ENCODE data around the gene COX4I1.

COX4I1 gene

GRCh38 chr16:85842435-85842834 lies 42.9 kb downstream of the COX4I1 start:
- no peak for DNase-seq (ENCODE audit: low read depth)

GRCh38 chr16:85842848-85843247 lies 43.4 kb downstream of the COX4I1 start:
- DNase-seq (ENCODE audit: low read depth): no peak

- no peak for DNase-seq (ENCODE audit: low read depth)
Observed at GRCh38 chr16:85843471-85844168, 44.1 kb downstream of the COX4I1 start.

GRCh38 chr16:85844169-85844481 lies 44.6 kb downstream of the COX4I1 start:
- no peak for DNase-seq (ENCODE audit: low read depth)

- no peak for DNase-seq (ENCODE audit: low read depth)
Observed at GRCh38 chr16:85844786-85845185, 45.3 kb downstream of the COX4I1 start.

- DNase-seq (ENCODE audit: low read depth): no peak
Observed at GRCh38 chr16:85845266-85845665, 45.8 kb downstream of the COX4I1 start.

- no peak for DNase-seq (ENCODE audit: low read depth)
Observed at GRCh38 chr16:85846461-85846860, 47.0 kb downstream of the COX4I1 start.

GRCh38 chr16:85847036-85847435 lies 47.5 kb downstream of the COX4I1 start:
- DNase-seq (ENCODE audit: low read depth): no peak

- no peak for DNase-seq (ENCODE audit: low read depth)
Observed at GRCh38 chr16:85847681-85848601, 48.4 kb downstream of the COX4I1 start.

- no peak for DNase-seq (ENCODE audit: low read depth)
Observed at GRCh38 chr16:85848986-85849385, 49.5 kb downstream of the COX4I1 start.

- no peak for DNase-seq (ENCODE audit: low read depth)
Observed at GRCh38 chr16:85849388-85849787, 49.9 kb downstream of the COX4I1 start.

- no peak for DNase-seq (ENCODE audit: low read depth)
Observed at GRCh38 chr16:85850344-85850880, 50.9 kb downstream of the COX4I1 start.

GRCh38 chr16:85851034-85851785 lies 51.7 kb downstream of the COX4I1 start:
- no peak for DNase-seq (ENCODE audit: low read depth)

- no peak for DNase-seq (ENCODE audit: low read depth)
Observed at GRCh38 chr16:85853547-85854545, 54.4 kb downstream of the COX4I1 start.

- DNase-seq (ENCODE audit: low read depth): no peak
Observed at GRCh38 chr16:85854935-85855334, 55.4 kb downstream of the COX4I1 start.

- DNase-seq (ENCODE audit: low read depth): no peak
Observed at GRCh38 chr16:85856079-85856478, 56.6 kb downstream of the COX4I1 start.

- DNase-seq (ENCODE audit: low read depth): no peak
Observed at GRCh38 chr16:85856585-85856984, 57.1 kb downstream of the COX4I1 start.
